Natural killer cell treated with Interleukin-12 subunit alpha and Interleukin-12 subunit beta and Interleukin-15 and Interleukin-18, amount 100 ng/mL, for 72 hours (primary cell): ENCODE data around the gene COL27A1. TPM values are rescaled to one million over a fixed set of nuclear protein-coding genes. Genes with fewer than 3 reads are reported as not detected.

ENCODE experiments used
- ATAC-seq, 2 donors: fragments of 150-1000 bp; cut with Tn5 transposase in 1 of 2; sonication (Bioruptor Pico), chemical (Tn5 transposase) in 1 of 2; 2 replicates each; pipeline ENCODE4 v1.10.0; 2021
- DNase-seq: peaks from one replicate; pipeline ENCODE4 v3.0.0; 2022; ENCODE audit warnings: low spot score
- H3K27ac Mint-ChIP-seq, 2 donors: 1 replicate in 1 of 2; 2 replicates in 1 of 2; pipeline ENCODE4 v1.8.0; 2022; ENCODE audit warnings: mixed read lengths in 2 of 2, mild to moderate bottlenecking in 1 of 2, moderate library complexity in 1 of 2
- H3K27me3 Mint-ChIP-seq, 2 donors: 1 replicate in 1 of 2; 2 replicates in 1 of 2; pipeline ENCODE4 v1.8.0; 2022; ENCODE audit warnings: mixed read lengths in 2 of 2
- H3K36me3 Mint-ChIP-seq: one replicate; pipeline ENCODE4 v1.8.0; 2022; ENCODE audit warnings: mixed read lengths
- H3K4me1 Mint-ChIP-seq, 2 donors: 1 replicate in 1 of 2; 2 replicates in 1 of 2; pipeline ENCODE4 v1.8.0; 2022; ENCODE audit warnings: low read depth in 2 of 2, mixed read lengths in 2 of 2, mild to moderate bottlenecking in 1 of 2
- H3K4me3 Mint-ChIP-seq: one replicate; pipeline ENCODE4 v1.8.0; 2022; ENCODE audit warnings: mixed read lengths
- H3K9me3 Mint-ChIP-seq: 2 replicates; pipeline ENCODE4 v1.8.0; 2022; ENCODE audit warnings: mixed read lengths
- total RNA-seq, 2 donors: library from RNA; stranded (reverse); gene quantifications; one replicate each; pipeline ENCODE4 v1.2.3, GENCODE V29; 2022

Gene COL27A1
- total RNA-seq, 2 donors from 2014 or later: 1.5 to 1.6 TPM

- DNase-seq: no peak
- no peak for ATAC-seq
- Mint-ChIP-seq H3K9me3 (no peaks in the 10 kb centered on the region), H3K4me1 (peaks cover 30 to 39% of the 10 kb centered on the region in 2 donors), H3K27ac (peak overlapping the region; percentile 88 to 95), H3K36me3 (peaks cover 28% of the 10 kb centered on the region), H3K4me3 (peak overlapping the region; percentile 79), H3K27me3 (no peaks in the 10 kb centered on the region)
Measured at GRCh38 chr9:114349713-114350480, 194.6 kb downstream of the COL27A1 start.

DNA sequence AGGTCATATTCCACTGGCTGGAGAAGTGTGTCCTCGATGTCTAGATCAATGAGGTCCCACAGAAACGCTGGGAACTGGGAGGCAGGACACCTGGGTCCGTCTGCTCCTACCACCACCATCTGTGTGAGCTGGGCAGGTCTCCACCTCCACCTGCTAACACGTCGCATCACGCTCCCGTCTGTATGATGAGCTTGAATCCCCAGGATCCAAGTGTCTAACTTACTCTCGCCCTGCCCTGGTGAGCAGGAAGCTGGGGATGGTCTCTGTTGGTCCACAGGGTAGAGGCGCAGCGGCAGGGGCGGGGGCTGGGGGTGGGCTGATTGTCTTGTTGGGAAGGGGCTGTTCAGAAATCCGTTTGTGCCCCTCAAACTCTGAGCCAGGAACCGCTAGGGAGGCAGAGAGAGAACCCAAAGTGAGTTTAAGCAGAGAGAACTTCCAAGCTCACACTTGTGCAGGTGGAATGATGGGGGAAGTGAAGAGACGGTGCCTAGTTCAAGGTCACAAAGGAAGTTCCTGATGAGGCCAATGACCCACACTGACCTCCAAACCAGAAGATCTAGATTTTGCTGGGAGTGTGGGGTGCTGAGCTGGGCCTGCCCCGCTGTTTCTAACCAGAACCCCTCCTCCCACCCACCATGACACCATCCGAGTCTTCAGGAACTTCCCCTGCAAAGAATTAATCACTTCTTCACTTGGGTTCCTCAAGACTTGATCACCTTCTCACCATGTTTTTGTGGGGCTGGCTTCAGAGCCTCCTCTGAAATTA, 195.5 kb downstream of the COL27A1 start:
- peaks cover 27% of the 10 kb centered on the region for H3K36me3 Mint-ChIP-seq
- peak overlapping the region; percentile 79 for H3K4me3 Mint-ChIP-seq

GRCh38 chr9:114351932-114352331, 196.6 kb downstream of the COL27A1 start:
- DNase-seq (no peak), ATAC-seq (no peak)
- no peaks in the 10 kb centered on the region for H3K27me3 Mint-ChIP-seq
- H3K27ac Mint-ChIP-seq: peak overlapping the region in 1 of 2 donors; percentile 95
- H3K36me3 Mint-ChIP-seq: peaks cover 28% of the 10 kb centered on the region
- H3K4me3 Mint-ChIP-seq: no peak overlapping the region
- peaks cover 34 to 41% of the 10 kb centered on the region in 2 donors for H3K4me1 Mint-ChIP-seq
- no peaks in the 10 kb centered on the region for H3K9me3 Mint-ChIP-seq

More for the DNA sequence above, 195.5 kb downstream of the COL27A1 start:
- DNase-seq (no peak), ATAC-seq (no peak)
- Mint-ChIP-seq H3K4me1 (peaks cover 30 to 39% of the 10 kb centered on the region in 2 donors), H3K27me3 (no peaks in the 10 kb centered on the region), H3K9me3 (no peaks in the 10 kb centered on the region), H3K27ac (peak overlapping the region; percentile 88 to 95)

- DNase-seq: no peak
- H3K4me1 Mint-ChIP-seq: peaks cover 21 to 32% of the 10 kb centered on the region in 2 donors
- peaks cover 27% of the 10 kb centered on the region for H3K36me3 Mint-ChIP-seq
- no peaks in the 10 kb centered on the region for H3K9me3 Mint-ChIP-seq
- no peak overlapping the region for H3K4me3 Mint-ChIP-seq
- no peaks in the 10 kb centered on the region for H3K27me3 Mint-ChIP-seq
- ATAC-seq: no peak
- peak overlapping the region in 1 of 2 donors; percentile 80 for H3K27ac Mint-ChIP-seq
Measured at GRCh38 chr9:114355821-114356220, 200.5 kb downstream of the COL27A1 start.

GRCh38 chr9:114356792-114357191, 201.5 kb downstream of the COL27A1 start:
- H3K4me1 Mint-ChIP-seq: peaks cover 29 to 36% of the 10 kb centered on the region in 2 donors

DNA sequence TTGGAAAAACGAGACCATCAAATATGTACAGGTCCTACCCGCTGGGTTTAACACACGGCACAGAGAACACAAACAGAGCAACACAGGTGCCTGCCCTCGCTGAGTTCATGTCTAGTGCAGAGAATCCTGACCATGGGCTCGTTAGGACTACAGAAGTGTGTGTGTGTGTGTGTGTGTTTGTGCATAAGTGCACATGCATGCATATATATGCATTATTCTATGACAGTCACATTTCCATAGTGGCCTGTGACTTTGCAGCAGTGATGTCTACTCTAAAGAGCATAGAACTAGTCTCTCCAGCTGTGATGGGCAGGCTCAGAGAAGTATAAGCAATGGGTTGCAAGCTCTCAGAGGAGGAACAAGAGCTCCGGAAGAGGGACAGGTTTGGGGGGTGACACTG, 202.0 kb downstream of the COL27A1 start:
- Mint-ChIP-seq H3K4me1 (peaks cover 29 to 36% of the 10 kb centered on the region in 2 donors), H3K27me3 (no peaks in the 10 kb centered on the region), H3K4me3 (no peak overlapping the region), H3K9me3 (no peaks in the 10 kb centered on the region), H3K36me3 (peaks cover 34% of the 10 kb centered on the region), H3K27ac (peak overlapping the region; percentile 80 to 97)
- ATAC-seq (no peak), DNase-seq (no peak)

More at GRCh38 chr9:114356792-114357191, 201.5 kb downstream of the COL27A1 start:
- Mint-ChIP-seq H3K9me3 (no peaks in the 10 kb centered on the region), H3K27me3 (no peaks in the 10 kb centered on the region), H3K36me3 (peaks cover 34% of the 10 kb centered on the region), H3K27ac (peak overlapping the region; percentile 80 to 97), H3K4me3 (no peak overlapping the region)
- DNase-seq: no peak
- peak in 1 of 2 donors; percentile 29 for ATAC-seq

DNA sequence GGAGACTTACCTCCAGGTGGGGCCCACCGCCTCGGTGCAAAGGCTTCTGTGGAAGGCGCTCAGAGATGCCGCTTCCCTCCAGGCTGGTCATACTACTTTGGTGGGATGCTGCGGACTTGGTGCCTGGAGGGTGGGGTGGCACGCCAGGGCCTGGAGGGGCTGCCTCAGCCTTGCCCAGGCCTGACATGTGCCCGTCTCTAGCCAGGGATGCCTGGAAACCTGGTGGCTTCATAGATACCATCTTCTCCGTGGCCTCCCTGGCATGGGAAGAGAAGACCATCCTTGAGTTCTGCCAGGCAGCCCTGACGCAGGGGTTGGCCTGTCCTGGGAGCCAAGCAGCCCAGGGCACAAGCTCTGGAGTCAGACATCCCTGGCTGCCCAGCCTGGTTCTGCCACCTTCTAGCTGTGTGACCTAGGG, 202.6 kb downstream of the COL27A1 start:
- Mint-ChIP-seq H3K4me3 (no peak overlapping the region), H3K27ac (peak overlapping the region; percentile 80 to 97), H3K36me3 (peaks cover 34% of the 10 kb centered on the region), H3K27me3 (no peaks in the 10 kb centered on the region), H3K9me3 (no peaks in the 10 kb centered on the region), H3K4me1 (peaks cover 31 to 39% of the 10 kb centered on the region in 2 donors)
- DNase-seq (no peak), ATAC-seq (no peak)

- Mint-ChIP-seq H3K4me1 (peaks cover 50 to 58% of the 10 kb centered on the region in 2 donors), H3K36me3 (peaks cover 47% of the 10 kb centered on the region)
- ATAC-seq: no peak
Measured at GRCh38 chr9:114359801-114360200, 204.5 kb downstream of the COL27A1 start.

GRCh38 chr9:114361542-114361941, 206.2 kb downstream of the COL27A1 start:
- Mint-ChIP-seq H3K4me1 (peaks cover 60 to 64% of the 10 kb centered on the region in 2 donors), H3K36me3 (peaks cover 52% of the 10 kb centered on the region), H3K27ac (peak overlapping the region; percentile 82 to 97), H3K9me3 (no peaks in the 10 kb centered on the region), H3K4me3 (no peak overlapping the region), H3K27me3 (no peaks in the 10 kb centered on the region)
- DNase-seq (no peak), ATAC-seq (no peak)

More at GRCh38 chr9:114359801-114360200, 204.5 kb downstream of the COL27A1 start:
- no peak for DNase-seq
- Mint-ChIP-seq H3K9me3 (no peaks in the 10 kb centered on the region), H3K27ac (peak overlapping the region; percentile 82 to 97), H3K27me3 (no peaks in the 10 kb centered on the region), H3K4me3 (no peak overlapping the region)

Other genes with a start within 250 kb of the COL27A1 start
- gene AMBP, start 77.2 kb upstream of the COL27A1 start, total RNA-seq: not detected
- gene KIF12, start 56.2 kb upstream of the COL27A1 start, total RNA-seq: not detected
- not detected for gene ORM1, start 167.6 kb downstream of the COL27A1 start, total RNA-seq
- not detected for gene ORM2, start 174.3 kb downstream of the COL27A1 start, total RNA-seq
- gene AKNA, start 232.4 kb downstream of the COL27A1 start, total RNA-seq: 100 to 1,000 TPM; 332 to 469 TPM